SK-N-MC (cell line): ENCODE data around the gene ABCG5.

ENCODE experiments used
- EZH2 ChIP-seq: fragments of 200-600 bp; sonication (generic); IDR thresholded peaks from one replicate; pipeline ENCODE4 v1.6.1; 2017; ENCODE audit warnings: antibody characterized with exemption
- FOXP2 ChIP-seq: optimal IDR thresholded peaks from 2 replicates; pipeline ENCODE3; 2011; ENCODE audit warnings: mild to moderate bottlenecking, moderate library complexity; ENCODE audit not compliant: insufficient read depth; ENCODE audit errors: extremely low read length, control extremely low read depth

DNA sequence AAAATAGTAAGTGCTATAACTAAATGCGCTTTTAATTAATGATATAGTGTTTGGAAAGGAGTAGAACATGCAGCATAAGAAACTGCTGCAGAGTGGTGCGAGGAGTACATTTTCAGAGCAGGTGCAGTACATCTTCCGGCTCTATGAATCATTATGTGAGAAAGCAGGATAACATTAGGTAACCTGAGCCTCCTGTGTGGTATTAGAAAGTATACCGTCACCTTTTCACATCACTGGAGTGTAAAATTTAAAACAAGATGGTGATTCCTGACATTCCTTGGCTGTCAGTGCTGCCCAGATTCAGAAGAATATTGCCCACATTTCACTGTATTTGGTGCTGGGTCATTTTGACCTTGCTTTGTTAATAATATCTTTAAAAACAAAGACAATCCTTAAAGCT lies 72.6 kb downstream of the ABCG5 start:
- TF ChIP-seq EZH2: no peak
- TF ChIP-seq FOXP2: no peak
